Fibroblast of skin of right quadriceps (primary cell): ENCODE data around the gene MNX1.

Experiments
- DNase-seq: peaks from one replicate; pipeline ENCODE4 v3.0.0-alpha.2; 2013

Gene MNX1

GRCh38 chr7:157014635-157015555 lies 4.4 kb upstream of the MNX1 start:
- no peak for DNase-seq

- no peak for DNase-seq
Measured at GRCh38 chr7:157013602-157014549, 3.4 kb upstream of the MNX1 start.

- DNase-seq = no peak
Measured at GRCh38 chr7:157013101-157013500, 2.6 kb upstream of the MNX1 start.

GRCh38 chr7:157012113-157012547 lies 1.7 kb upstream of the MNX1 start:
- no peak for DNase-seq

- no peak for DNase-seq
Measured at GRCh38 chr7:157011333-157012112, 1.1 kb upstream of the MNX1 start.

GRCh38 chr7:157009778-157010587 lies 480 bp downstream of the MNX1 start:
- no peak for DNase-seq

- no peak for DNase-seq
Measured at GRCh38 chr7:157009170-157009777, 1.2 kb downstream of the MNX1 start.

- DNase-seq = no peak
Measured at GRCh38 chr7:157008206-157009169, 2.0 kb downstream of the MNX1 start.

- DNase-seq = no peak
Measured at GRCh38 chr7:157007470-157008066, 2.9 kb downstream of the MNX1 start.

- no peak for DNase-seq
Measured at GRCh38 chr7:157006829-157007469, 3.5 kb downstream of the MNX1 start.

- no peak for DNase-seq
Measured at GRCh38 chr7:157006205-157006747, 4.2 kb downstream of the MNX1 start.

GRCh38 chr7:157005456-157006204 lies 4.8 kb downstream of the MNX1 start:
- DNase-seq = no peak

- DNase-seq = no peak
Measured at GRCh38 chr7:157004521-157005455, 5.7 kb downstream of the MNX1 start.

GRCh38 chr7:157003756-157004520 lies 6.5 kb downstream of the MNX1 start:
- no peak for DNase-seq

GRCh38 chr7:157003445-157003755 lies 7.1 kb downstream of the MNX1 start:
- no peak for DNase-seq

GRCh38 chr7:157002819-157003421 lies 7.5 kb downstream of the MNX1 start:
- DNase-seq = no peak
